Natural killer cell (primary cell): ENCODE data around the gene NOP14. TPM values are rescaled to one million over a fixed set of nuclear protein-coding genes. Genes with fewer than 3 reads are reported as not detected.

Experiments
- ATAC-seq, 3 donors: fragments of 150-1000 bp in 2 of 3; fragments of 200-7000 bp in 1 of 3; cut with Tn5 transposase; 1 replicate in 1 of 3; 2 replicates in 2 of 3; pipeline ENCODE4 v1.10.0; 2021; ENCODE audit warnings: mild to moderate bottlenecking in 2 of 3, moderate library complexity in 2 of 3
- DNase-seq, 2 donors: peaks; one replicate each; pipeline versions ENCODE4 v3.0.0 to v3.0.0-alpha.2; 2013 to 2021; ENCODE audit warnings: mixed read lengths in 1 of 2
- H3K27ac ChIP-seq: one replicate; pipeline ENCODE4 v1.5.1; 2013; ENCODE audit warnings: mild to moderate bottlenecking, low read length
- H3K27me3 ChIP-seq: one replicate; pipeline ENCODE4 v1.6.1; 2013; ENCODE audit warnings: low read length; ENCODE audit not compliant: control insufficient read depth, insufficient read depth
- H3K36me3 ChIP-seq: one replicate; pipeline ENCODE4 v1.6.1; 2013; ENCODE audit warnings: low read length; ENCODE audit not compliant: control insufficient read depth, insufficient read depth
- H3K4me1 ChIP-seq: one replicate; pipeline ENCODE4 v1.6.1; 2013; ENCODE audit warnings: low read length; ENCODE audit not compliant: control insufficient read depth, insufficient read depth
- H3K4me3 ChIP-seq: one replicate; pipeline ENCODE4 v1.5.1; 2013; ENCODE audit warnings: low read length
- H3K9me3 ChIP-seq: one replicate; pipeline ENCODE4 v1.6.1; 2013; ENCODE audit warnings: low read length; ENCODE audit not compliant: control insufficient read depth, insufficient read depth
- H3K27ac Mint-ChIP-seq, 2 donors: one replicate each; pipeline ENCODE4 v1.8.0; 2022; ENCODE audit warnings: mild to moderate bottlenecking in 2 of 2, mixed read lengths in 2 of 2, moderate library complexity in 1 of 2
- H3K27me3 Mint-ChIP-seq, 2 donors: one replicate each; pipeline ENCODE4 v1.8.0; 2022; ENCODE audit warnings: low read depth in 2 of 2, mixed read lengths in 2 of 2
- H3K36me3 Mint-ChIP-seq: one replicate; pipeline ENCODE4 v1.8.0; 2022; ENCODE audit warnings: mixed read lengths
- H3K4me1 Mint-ChIP-seq, 2 donors: one replicate each; pipeline ENCODE4 v1.8.0; 2022; ENCODE audit warnings: mixed read lengths in 2 of 2
- H3K4me3 Mint-ChIP-seq: one replicate; pipeline ENCODE4 v1.8.0; 2022; ENCODE audit warnings: mild to moderate bottlenecking, moderate library complexity, mixed read lengths
- H3K9me3 Mint-ChIP-seq, 2 donors: one replicate each; pipeline ENCODE4 v1.8.0; 2022; ENCODE audit warnings: mixed read lengths in 2 of 2
- WGBS: methylation state at CpG from one replicate; pipeline ENCODE4 v1.1.7; 2013; ENCODE audit warnings: missing lambda C conversion rate; ENCODE audit not compliant: insufficient coverage; 5-methylcytosine and 5-hydroxymethylcytosine counted together
- intact Hi-C: fragments of 100-400 bp; cut with micrococcal nuclease; formaldehyde crosslinking; loops from one replicate; pipeline ENCODE4 v1.14.2; 2022
- total RNA-seq, 4 donors: library from RNA; stranded (reverse); fragments of 120-200 nt in 1 of 4; gene quantifications; one replicate each; pipeline versions ENCODE4 v1.2.3 to v1.2.4, GENCODE V29; 2013 to 2022
- TF ChIP-seq, protein P1 (sequence below): fragments of 200-600 bp; IDR thresholded peaks from one replicate; pipeline ENCODE4 v1.8.0; 2022; ENCODE audit warnings: antibody characterized with exemption

Gene NOP14
- total RNA-seq, 3 donors from 2014 or later (not counting 1 experiment from before 2014, with no cell fraction given), result 20.9 to 25.0 (median 21.1) TPM

DNA sequence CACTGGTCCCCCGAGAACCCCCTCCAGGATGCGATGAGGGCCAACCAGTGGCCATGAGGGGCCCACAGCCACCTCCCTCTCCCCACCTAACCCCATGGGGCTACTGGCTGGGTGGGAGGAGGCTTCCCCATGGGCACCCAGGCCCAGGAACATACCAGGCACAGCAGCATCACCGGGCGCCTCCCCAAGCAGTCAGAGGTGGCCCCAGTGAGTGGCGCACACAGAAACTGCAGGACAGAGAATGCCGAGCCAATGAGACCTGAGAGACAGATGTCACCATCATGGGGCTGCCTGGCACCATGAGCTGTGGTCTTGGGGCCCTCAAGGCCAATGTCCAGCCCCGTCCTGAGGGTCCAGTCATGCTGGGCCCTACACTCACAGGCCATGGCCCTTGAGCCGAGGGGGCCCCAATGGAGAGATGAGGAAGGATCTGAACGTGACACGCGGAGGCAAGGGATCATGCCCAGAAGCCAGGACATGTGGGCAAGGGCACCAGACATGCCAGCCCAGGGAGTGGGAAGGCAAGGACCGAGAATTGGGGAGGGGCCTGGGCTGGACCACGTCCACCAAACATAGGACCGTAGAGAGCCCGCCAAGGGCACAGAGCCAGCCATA, 30.1 kb downstream of the NOP14 start:
- no peaks in the 10 kb centered on the region for H3K9me3 ChIP-seq
- 81% methylated on average over 15 of the region's 15 CpGs for WGBS
- H3K27me3 ChIP-seq, result no peaks in the 10 kb centered on the region
- no peaks in the 10 kb centered on the region for H3K36me3 Mint-ChIP-seq
- intact Hi-C loops, result loop anchor here (5.0 to 10.0 kb wide), 3 partner anchors 86 to 168 kb away; no protein-coding TSS in a partner anchor
- H3K27ac ChIP-seq, result peak overlapping the region; percentile 72
- peak overlapping the region; percentile 85 to 92 for H3K27ac Mint-ChIP-seq
- ATAC-seq, result no peak
- no peaks in the 10 kb centered on the region for H3K27me3 Mint-ChIP-seq
- TF ChIP-seq, protein P1, sequence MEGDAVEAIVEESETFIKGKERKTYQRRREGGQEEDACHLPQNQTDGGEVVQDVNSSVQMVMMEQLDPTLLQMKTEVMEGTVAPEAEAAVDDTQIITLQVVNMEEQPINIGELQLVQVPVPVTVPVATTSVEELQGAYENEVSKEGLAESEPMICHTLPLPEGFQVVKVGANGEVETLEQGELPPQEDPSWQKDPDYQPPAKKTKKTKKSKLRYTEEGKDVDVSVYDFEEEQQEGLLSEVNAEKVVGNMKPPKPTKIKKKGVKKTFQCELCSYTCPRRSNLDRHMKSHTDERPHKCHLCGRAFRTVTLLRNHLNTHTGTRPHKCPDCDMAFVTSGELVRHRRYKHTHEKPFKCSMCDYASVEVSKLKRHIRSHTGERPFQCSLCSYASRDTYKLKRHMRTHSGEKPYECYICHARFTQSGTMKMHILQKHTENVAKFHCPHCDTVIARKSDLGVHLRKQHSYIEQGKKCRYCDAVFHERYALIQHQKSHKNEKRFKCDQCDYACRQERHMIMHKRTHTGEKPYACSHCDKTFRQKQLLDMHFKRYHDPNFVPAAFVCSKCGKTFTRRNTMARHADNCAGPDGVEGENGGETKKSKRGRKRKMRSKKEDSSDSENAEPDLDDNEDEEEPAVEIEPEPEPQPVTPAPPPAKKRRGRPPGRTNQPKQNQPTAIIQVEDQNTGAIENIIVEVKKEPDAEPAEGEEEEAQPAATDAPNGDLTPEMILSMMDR, result no peak
- H3K36me3 ChIP-seq, result peaks cover 38% of the 10 kb centered on the region
- H3K4me1 ChIP-seq, result peaks cover 60% of the 10 kb centered on the region
- H3K4me3 Mint-ChIP-seq, result peak overlapping the region; percentile 86
- H3K4me3 ChIP-seq, result no peak overlapping the region
- DNase-seq, result peak in 1 of 2 donors; percentile 52
- peaks cover 33 to 40% of the 10 kb centered on the region in 2 donors for H3K4me1 Mint-ChIP-seq
- no peaks in the 10 kb centered on the region for H3K9me3 Mint-ChIP-seq

DNA sequence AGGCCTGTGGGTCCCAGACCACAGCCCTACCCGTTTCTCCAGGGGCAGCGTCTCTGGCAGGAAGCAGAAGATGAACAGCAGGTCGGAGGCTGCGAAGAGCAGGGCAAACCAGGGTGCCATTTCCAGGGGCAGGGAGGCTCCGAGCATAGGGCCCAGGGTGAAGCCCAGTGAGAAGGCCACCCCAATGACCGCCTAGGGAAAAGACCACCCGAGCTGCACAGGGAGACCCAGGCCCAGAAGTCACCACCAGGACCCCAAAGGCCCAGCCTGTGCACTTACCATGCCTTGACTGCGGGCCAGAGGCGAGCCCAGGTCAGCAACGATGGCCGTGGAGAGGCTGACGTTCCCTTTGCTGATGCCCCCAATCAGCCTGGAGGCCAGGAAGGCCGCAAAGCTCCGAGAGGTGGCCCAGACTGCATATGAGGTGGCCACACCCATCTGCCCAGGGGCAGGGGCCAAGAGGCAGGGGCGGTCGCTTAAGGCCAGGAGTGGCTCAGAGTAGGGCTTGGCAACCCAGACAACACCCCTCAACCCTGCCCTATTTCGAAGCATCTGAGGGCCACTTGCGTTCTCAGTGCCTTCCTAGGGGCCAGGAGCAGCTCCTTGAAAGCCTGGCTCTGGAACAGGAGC, 30.8 kb downstream of the NOP14 start:
- no peak overlapping the region for H3K4me3 ChIP-seq
- no peak for ATAC-seq

DNA sequence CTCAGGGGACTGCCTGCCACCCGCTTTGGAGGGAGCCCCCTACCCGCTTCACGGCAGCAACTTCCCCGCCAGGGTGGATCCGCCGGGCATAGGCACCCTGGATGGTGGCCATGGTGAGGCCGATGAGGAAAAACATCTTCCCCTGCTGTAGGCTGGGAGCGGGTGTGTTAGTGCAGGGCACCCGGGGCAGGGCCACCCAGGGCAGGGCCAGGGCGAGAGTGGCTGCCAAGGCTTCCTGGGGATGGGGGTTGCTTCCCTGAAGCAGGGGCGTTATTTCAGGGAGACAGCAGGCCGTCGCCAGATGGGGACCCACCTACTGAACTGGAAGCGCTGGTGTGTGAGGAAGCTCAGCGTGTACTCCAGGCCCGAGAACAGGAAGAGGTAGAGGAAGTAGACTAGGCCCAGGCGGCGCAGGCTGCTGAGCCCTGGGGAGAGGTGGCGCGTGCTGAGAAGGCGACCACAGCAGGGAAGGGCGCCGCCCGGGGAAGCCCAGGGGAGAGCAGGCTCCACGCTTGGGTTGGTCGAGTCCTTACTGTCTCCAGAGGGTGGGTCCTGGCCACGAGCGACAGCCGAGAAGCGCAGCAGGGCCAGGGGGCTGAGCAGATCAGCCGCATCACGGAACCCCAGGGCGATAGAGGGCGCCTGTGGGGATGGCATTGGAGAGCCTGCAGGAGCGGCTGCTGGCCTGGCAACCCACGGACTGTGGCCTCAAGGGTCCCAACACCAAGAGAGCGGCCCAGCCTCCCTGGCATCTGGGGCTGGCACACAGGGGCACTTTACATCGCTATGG, 31.5 kb downstream of the NOP14 start:
- intact Hi-C loops, result loop anchor here (5.0 to 10.0 kb wide), 3 partner anchors 84 to 167 kb away; no protein-coding TSS in a partner anchor
- Histone ChIP-seq H3K4me1 (peaks cover 48% of the 10 kb centered on the region), H3K9me3 (no peaks in the 10 kb centered on the region), H3K36me3 (peaks cover 44% of the 10 kb centered on the region), H3K27ac (peak overlapping the region; percentile 72), H3K4me3 (peak overlapping the region; percentile 2), H3K27me3 (no peaks in the 10 kb centered on the region)
- Mint-ChIP-seq H3K36me3 (no peaks in the 10 kb centered on the region), H3K27me3 (no peaks in the 10 kb centered on the region), H3K4me1 (peaks cover 27 to 34% of the 10 kb centered on the region in 2 donors), H3K9me3 (no peaks in the 10 kb centered on the region), H3K4me3 (peak overlapping the region; percentile 75), H3K27ac (peak overlapping the region; percentile 85 to 92)
- TF ChIP-seq, protein P1, result no peak
- DNase-seq, result peak in 1 of 2 donors; percentile 82
- peak; percentile 25 to 43 (median 32) for ATAC-seq
- WGBS, result 36% methylated on average over 38 of the region's 38 CpGs

More for the DNA sequence above, 30.8 kb downstream of the NOP14 start:
- DNase-seq, result no peak
- H3K27me3 Mint-ChIP-seq, result no peaks in the 10 kb centered on the region
- H3K27ac Mint-ChIP-seq, result peak overlapping the region; percentile 85 to 92
- TF ChIP-seq, protein P1, result no peak
- WGBS, result 75% methylated on average over 18 of the region's 18 CpGs
- no peaks in the 10 kb centered on the region for H3K27me3 ChIP-seq
- no peaks in the 10 kb centered on the region for H3K36me3 Mint-ChIP-seq
- H3K9me3 ChIP-seq, result no peaks in the 10 kb centered on the region
- intact Hi-C loops, result loop anchor here (5.0 to 10.0 kb wide), 3 partner anchors 85 to 168 kb away; no protein-coding TSS in a partner anchor
- peak overlapping the region; percentile 72 for H3K27ac ChIP-seq
- H3K36me3 ChIP-seq, result peaks cover 38% of the 10 kb centered on the region
- peaks cover 33 to 40% of the 10 kb centered on the region in 2 donors for H3K4me1 Mint-ChIP-seq
- H3K9me3 Mint-ChIP-seq, result no peaks in the 10 kb centered on the region
- peaks cover 55% of the 10 kb centered on the region for H3K4me1 ChIP-seq
- peak overlapping the region; percentile 86 for H3K4me3 Mint-ChIP-seq
